Activated gamma-delta T cell treated with Interleukin-2 at 50 U/mL for 16 hours (primary cell): ENCODE results near the gene ZNF423.

Experiments used
- DNase-seq: peaks from one replicate; pipeline ENCODE4 v3.0.0-alpha.2; 2020

The ZNF423 gene

GRCh38 chr16:49617710-49618330 is 238.1 kb downstream of the ZNF423 start:
- DNase-seq: no peak

GRCh38 chr16:49617016-49617629 is 238.8 kb downstream of the ZNF423 start:
- DNase-seq: no peak

- no peak for DNase-seq
Observed at GRCh38 chr16:49615576-49615975, 240.3 kb downstream of the ZNF423 start.

- no peak for DNase-seq
Observed at GRCh38 chr16:49610983-49611382, 244.9 kb downstream of the ZNF423 start.

- DNase-seq: no peak
Observed at GRCh38 chr16:49608779-49609178, 247.1 kb downstream of the ZNF423 start.

GRCh38 chr16:49608098-49608497 is 247.8 kb downstream of the ZNF423 start:
- DNase-seq: no peak

GRCh38 chr16:49605536-49606254 is 250.2 kb downstream of the ZNF423 start:
- DNase-seq: no peak

- DNase-seq: no peak
Observed at GRCh38 chr16:49604602-49605001, 251.3 kb downstream of the ZNF423 start.

- no peak for DNase-seq
Observed at GRCh38 chr16:49603956-49604355, 252.0 kb downstream of the ZNF423 start.

- no peak for DNase-seq
Observed at GRCh38 chr16:49602976-49603310, 253.0 kb downstream of the ZNF423 start.

GRCh38 chr16:49602201-49602975 is 253.5 kb downstream of the ZNF423 start:
- DNase-seq: no peak

- DNase-seq: no peak
Observed at GRCh38 chr16:49601576-49601975, 254.3 kb downstream of the ZNF423 start.

GRCh38 chr16:49600976-49601375 is 254.9 kb downstream of the ZNF423 start:
- no peak for DNase-seq

GRCh38 chr16:49600536-49600935 is 255.4 kb downstream of the ZNF423 start:
- DNase-seq: no peak

- no peak for DNase-seq
Observed at GRCh38 chr16:49599704-49600103, 256.2 kb downstream of the ZNF423 start.

- no peak for DNase-seq
Observed at GRCh38 chr16:49599281-49599680, 256.6 kb downstream of the ZNF423 start.

- DNase-seq: no peak
Observed at GRCh38 chr16:49598383-49599170, 257.3 kb downstream of the ZNF423 start.

- no peak for DNase-seq
Observed at GRCh38 chr16:49597796-49598195, 258.1 kb downstream of the ZNF423 start.

- DNase-seq: no peak
Observed at GRCh38 chr16:49596648-49597291, 259.1 kb downstream of the ZNF423 start.

GRCh38 chr16:49596068-49596467 is 259.8 kb downstream of the ZNF423 start:
- DNase-seq: no peak

GRCh38 chr16:49594685-49595498 is 261.0 kb downstream of the ZNF423 start:
- no peak for DNase-seq
